Neural cell (in vitro differentiated cells): ENCODE measurements around the gene HELZ. TPM values are rescaled to one million over a fixed set of nuclear protein-coding genes. Genes with fewer than 3 reads are reported as not detected.
"Not testable (repeated sequence)": the region's sequence is repeated elsewhere in the genome, so short reads cannot be mapped to it uniquely, and the experiment has no call there.

ENCODE experiments used
- H2AFZ ChIP-seq: fragments of 200-600, 300-800 bp; sonication (generic), shearing (Covaris generic); 2 replicates; pipeline ENCODE4 v1.6.0; 2014; ENCODE audit warnings: low read depth, mild to moderate bottlenecking, antibody characterized with exemption, low read length, moderate library complexity
- H3F3A ChIP-seq: fragments of 200-600 bp; shearing (Covaris generic); 2 replicates; pipeline ENCODE4 v1.6.1; 2016; ENCODE audit warnings: mild to moderate bottlenecking, moderate library complexity, mixed read lengths, antibody characterized with exemption, low read length; ENCODE audit not compliant: insufficient read depth, poor library complexity, severe bottlenecking
- H3K27ac ChIP-seq: fragments of 200-600, 300-800 bp; sonication (generic), shearing (Covaris generic); 2 replicates; pipeline ENCODE4 v1.5.1; 2014; ENCODE audit warnings: mild to moderate bottlenecking, low read length, moderate library complexity
- H3K27me3 ChIP-seq: fragments of 300-800, 200-600 bp; sonication (generic), shearing (Covaris generic); 2 replicates; pipeline ENCODE4 v1.6.0; 2014; ENCODE audit warnings: mild to moderate bottlenecking, low read depth, low read length, moderate library complexity; ENCODE audit not compliant: insufficient read depth
- H3K36me3 ChIP-seq: fragments of 300-800, 200-600 bp; sonication (generic), shearing (Covaris generic); 2 replicates; pipeline ENCODE4 v1.5.1; 2014; ENCODE audit warnings: mild to moderate bottlenecking, antibody characterized with exemption, low read length, moderate library complexity; ENCODE audit not compliant: insufficient read depth
- H3K4me2 ChIP-seq: fragments of 300-800, 200-600 bp; sonication (generic), shearing (Covaris generic); 2 replicates; pipeline ENCODE4 v1.6.0; 2014; ENCODE audit warnings: mild to moderate bottlenecking, low read length
- H3K4me3 ChIP-seq: fragments of 300-800, 200-600 bp; sonication (generic), shearing (Covaris generic); 2 replicates; pipeline ENCODE4 v1.5.1; 2014; ENCODE audit warnings: mild to moderate bottlenecking, low read length, moderate library complexity
- H3K79me2 ChIP-seq: fragments of 200-600 bp; shearing (Covaris generic); replicated peaks from 2 replicates; pipeline ENCODE4 v1.6.0; 2014; ENCODE audit warnings: mild to moderate bottlenecking, low read length, moderate library complexity; ENCODE audit not compliant: insufficient read depth
- H3K9ac ChIP-seq: fragments of 300-800, 200-600 bp; sonication (generic), shearing (Covaris generic); 2 replicates; pipeline ENCODE4 v1.6.1; 2016; ENCODE audit warnings: mild to moderate bottlenecking, low read length, mixed read lengths
- H3K9me2 ChIP-seq: fragments of 200-600 bp; shearing (Covaris generic); 2 replicates; pipeline ENCODE4 v1.6.1; 2016; ENCODE audit warnings: mild to moderate bottlenecking, low read length, mixed read lengths; ENCODE audit not compliant: insufficient read depth
- H3K9me3 ChIP-seq: fragments of 200-600, 300-800 bp; sonication (generic), shearing (Covaris generic); 2 replicates; pipeline ENCODE4 v1.6.1; 2016; ENCODE audit warnings: mild to moderate bottlenecking, mixed run types, low read length, moderate library complexity, mixed read lengths
- H4K20me1 ChIP-seq: fragments of 200-600 bp; shearing (Covaris generic); 2 replicates; pipeline ENCODE4 v1.6.1; 2016; ENCODE audit warnings: mild to moderate bottlenecking, mixed run types; ENCODE audit not compliant: insufficient read depth
- CTCF ChIP-seq: fragments of 450-650 bp; IDR thresholded peaks from 2 replicates; pipeline ENCODE4 v1.5.1; 2014; ENCODE audit warnings: antibody characterized with exemption, mild to moderate bottlenecking, moderate library complexity; ENCODE audit not compliant: poor library complexity, severe bottlenecking
- EP300 ChIP-seq: fragments of 450-650 bp; conservative IDR thresholded peaks from 2 replicates; pipeline ENCODE4 v1.6.1; 2014; ENCODE audit warnings: antibody characterized with exemption, mild to moderate bottlenecking, moderate library complexity; ENCODE audit not compliant: poor library complexity, severe bottlenecking
- EZH2 ChIP-seq: fragments of 200-600, 300-800 bp; shearing (Covaris generic), sonication (generic); IDR thresholded peaks from 2 replicates; pipeline ENCODE4 v1.6.1; 2014; ENCODE audit warnings: antibody characterized with exemption, low read length, borderline replicate concordance, mild to moderate bottlenecking; ENCODE audit not compliant: insufficient read depth, poor library complexity, severe bottlenecking
- MXI1 ChIP-seq: fragments of 450-650 bp; conservative IDR thresholded peaks from 2 replicates; pipeline ENCODE4 v1.6.1; 2014; ENCODE audit warnings: antibody characterized with exemption, mild to moderate bottlenecking; ENCODE audit not compliant: poor library complexity, severe bottlenecking
- POLR2AphosphoS5 ChIP-seq: IDR thresholded peaks from 2 replicates; pipeline ENCODE4 v1.6.1; 2012
- RAD21 ChIP-seq: fragments of 450-650 bp; conservative IDR thresholded peaks from 2 replicates; pipeline ENCODE4 v1.6.1; 2014; ENCODE audit warnings: antibody characterized with exemption, mild to moderate bottlenecking, moderate library complexity
- REST ChIP-seq: IDR thresholded peaks from 2 replicates; pipeline ENCODE4 v1.6.1; 2012; ENCODE audit warnings: borderline replicate concordance
- SMC3 ChIP-seq: fragments of 450-650 bp; conservative IDR thresholded peaks from 2 replicates; pipeline ENCODE4 v1.6.1; 2014; ENCODE audit warnings: antibody characterized with exemption, mild to moderate bottlenecking, moderate library complexity; ENCODE audit not compliant: poor library complexity
- TAF1 ChIP-seq: IDR thresholded peaks from 2 replicates; pipeline ENCODE4 v1.6.1; 2012; ENCODE audit warnings: low read depth
- polyA plus RNA-seq: library from polyadenylated mRNA; depleted of rRNA; stranded (reverse); fragments of >200 nt; gene quantifications from 2 replicates; pipeline ENCODE4 v1.2.3, GENCODE V29; 2014

HELZ gene
- polyA plus RNA-seq, 1 donor from 2014 or later, result 11.7 TPM

- Histone ChIP-seq H2AFZ (no peak overlapping the region), H3K4me2 (no peak overlapping the region), H3K79me2 (no peaks in the 10 kb centered on the region), H3K4me3 (no peak overlapping the region), H3K27ac (no peak overlapping the region), H3K9ac (no peak overlapping the region), H3K9me3 (peaks cover 3% of the 10 kb centered on the region), H3F3A (no peaks in the 10 kb centered on the region), H4K20me1 (no peaks in the 10 kb centered on the region), H3K27me3 (no peaks in the 10 kb centered on the region), H3K36me3 (no peaks in the 10 kb centered on the region), H3K9me2 (no peaks in the 10 kb centered on the region)
- no peak for TF ChIP-seq SMC3
- TF ChIP-seq POLR2AphosphoS5, result no peak
- no peak for TF ChIP-seq EP300
- TF ChIP-seq EZH2, result no peak
- no peak for TF ChIP-seq CTCF
- TF ChIP-seq REST, result no peak
- TF ChIP-seq MXI1, result no peak
These were observed 11.2 kb upstream of the HELZ start for GRCh38 chr17:67256075-67256732.

DNA sequence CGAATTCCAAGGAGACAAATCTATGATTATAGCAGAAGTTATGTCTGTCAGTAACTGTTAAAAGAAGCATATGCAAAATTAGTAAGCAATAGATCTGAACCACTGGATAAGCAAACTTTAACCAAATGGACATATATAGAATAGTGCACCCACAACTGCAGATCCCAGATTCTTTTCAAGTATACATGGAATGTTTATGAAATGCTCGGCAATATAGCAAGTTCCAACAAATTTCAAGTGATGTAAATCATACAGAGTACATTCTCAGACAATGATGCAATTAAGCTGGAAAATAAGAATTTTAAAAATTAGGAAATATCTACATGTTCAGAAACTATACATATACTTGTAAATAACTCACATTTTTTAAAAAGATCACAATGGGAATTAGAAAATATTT is 8.4 kb upstream of the HELZ start:
- H3K36me3 ChIP-seq, result no peaks in the 10 kb centered on the region
- H3K79me2 ChIP-seq, result no peaks in the 10 kb centered on the region
- no peak overlapping the region for H3K4me2 ChIP-seq
- no peaks in the 10 kb centered on the region for H4K20me1 ChIP-seq
- H3K27me3 ChIP-seq, result no peaks in the 10 kb centered on the region
- peaks cover 3% of the 10 kb centered on the region for H3K9me3 ChIP-seq
- no peak overlapping the region for H2AFZ ChIP-seq
- no peak overlapping the region for H3K9ac ChIP-seq
- no peak overlapping the region for H3K4me3 ChIP-seq
- no peaks in the 10 kb centered on the region for H3K9me2 ChIP-seq
- no peaks in the 10 kb centered on the region for H3F3A ChIP-seq
- TF ChIP-seq EP300, result no peak
- TF ChIP-seq REST, result no peak
- no peak for TF ChIP-seq MXI1
- no peak for TF ChIP-seq TAF1
- no peak for TF ChIP-seq RAD21
- TF ChIP-seq CTCF, result no peak
- no peak for TF ChIP-seq SMC3
- TF ChIP-seq EZH2, result no peak
- no peak overlapping the region for H3K27ac ChIP-seq

DNA sequence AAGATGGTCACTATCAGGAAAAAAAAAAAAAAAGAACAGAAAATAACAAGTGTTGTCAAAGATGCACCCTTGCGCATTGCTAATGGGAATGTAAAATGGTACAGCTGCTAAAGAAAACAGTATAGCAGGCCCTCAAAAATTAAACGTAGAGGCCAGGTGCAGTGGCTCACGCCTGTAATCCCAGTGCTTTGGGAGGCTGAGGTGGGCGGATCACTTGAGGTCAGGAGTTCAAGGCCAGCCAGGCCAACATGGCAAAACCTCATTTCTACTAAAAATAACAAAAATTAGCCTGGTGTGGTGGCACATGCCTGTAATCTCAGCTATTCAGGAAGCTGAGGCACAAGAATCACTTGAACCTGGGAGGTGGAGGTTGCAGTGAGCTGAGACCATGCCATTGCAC is 6.6 kb upstream of the HELZ start:
- not testable (repeated sequence) for H3K79me2 ChIP-seq

More for the DNA sequence above, 6.6 kb upstream of the HELZ start:
- H3K36me3 ChIP-seq, H3K27ac ChIP-seq, H3K9ac ChIP-seq, H4K20me1 ChIP-seq, H3K9me2 ChIP-seq, H3K27me3 ChIP-seq, H2AFZ ChIP-seq, H3K4me2 ChIP-seq, H3K4me3 ChIP-seq, H3F3A ChIP-seq, H3K9me3 ChIP-seq: not testable (repeated sequence)
